ENCODE results near the gene KRTAP20-2. TPM values are rescaled to one million over a fixed set of nuclear protein-coding genes. Genes with fewer than 3 reads are reported as not detected.
A peak's percentile ranks its signal among the peaks of the same experiment; 100 is the strongest.

KRTAP20-2 gene
- total RNA-seq, 1 donor from 2014 or later = not detected

GRCh38 chr21:30674312-30674711 is 39.3 kb downstream of the KRTAP20-2 start:
- Mint-ChIP-seq H3K4me1 (ENCODE audit: low read depth, unreplicated experiment) (peaks cover 19% of the 10 kb centered on the region), H3K27ac (ENCODE audit: unreplicated experiment) (no peak overlapping the region), H3K36me3 (ENCODE audit: low read depth, unreplicated experiment) (no peaks in the 10 kb centered on the region), H3K27me3 (ENCODE audit: low read depth, unreplicated experiment) (no peaks in the 10 kb centered on the region), H3K9me3 (ENCODE audit: unreplicated experiment) (no peaks in the 10 kb centered on the region), H3K4me3 (ENCODE audit: unreplicated experiment) (no peak overlapping the region)
- Histone ChIP-seq H3K79me2 (ENCODE audit: insufficient read depth, low read length) (no peaks in the 10 kb centered on the region), H3K27me3 (ENCODE audit: insufficient read depth, low read length) (no peaks in the 10 kb centered on the region), H4K20me1 (ENCODE audit: insufficient read depth, low read length) (no peaks in the 10 kb centered on the region), H3K4me1 (ENCODE audit: insufficient read depth, low read length) (no peaks in the 10 kb centered on the region), H2AFZ (ENCODE audit: low read depth, low read length) (no peak overlapping the region), H3K9ac (ENCODE audit: low read length) (no peak overlapping the region), H3K4me3 (ENCODE audit: insufficient read depth, low read depth, low read length) (no peak overlapping the region), H3K4me2 (ENCODE audit: low read length) (no peak overlapping the region), H3K9me3 (ENCODE audit: insufficient read depth, low read depth, low read length) (peaks cover 4% of the 10 kb centered on the region), H3K27ac (ENCODE audit: low read depth, low read length) (no peak overlapping the region), H3K36me3 (ENCODE audit: insufficient read depth, low read length) (no peaks in the 10 kb centered on the region)
- TF ChIP-seq CTCF (IDR thresholded peaks at IDR 0.05; ENCODE audit: insufficient read depth, low read depth, low read length) (no peak), EZH2 (IDR thresholded peaks at IDR 0.05; ENCODE audit: insufficient read depth, low read length) (no peak)
- no peak for DNase-seq (ENCODE audit: low read depth)
- no peak for FAIRE-seq

GRCh38 chr21:30676737-30677136 is 41.7 kb downstream of the KRTAP20-2 start:
- no peak overlapping the region for H3K4me3 Mint-ChIP-seq (ENCODE audit: unreplicated experiment)
- FAIRE-seq (no peak), DNase-seq (ENCODE audit: low read depth) (no peak)
- H3K27me3 ChIP-seq (ENCODE audit: insufficient read depth, low read length) = no peaks in the 10 kb centered on the region
- no peak overlapping the region for H3K4me3 ChIP-seq (ENCODE audit: insufficient read depth, low read depth, low read length)
- TF ChIP-seq CTCF (IDR thresholded peaks at IDR 0.05; ENCODE audit: insufficient read depth, low read depth, low read length) = no peak
- TF ChIP-seq EZH2 (IDR thresholded peaks at IDR 0.05; ENCODE audit: insufficient read depth, low read length) = no peak
- no peak overlapping the region for H3K4me2 ChIP-seq (ENCODE audit: low read length)
- no peak overlapping the region for H2AFZ ChIP-seq (ENCODE audit: low read depth, low read length)
- H4K20me1 ChIP-seq (ENCODE audit: insufficient read depth, low read length) = no peaks in the 10 kb centered on the region
- H3K27me3 Mint-ChIP-seq (ENCODE audit: low read depth, unreplicated experiment) = no peaks in the 10 kb centered on the region
- no peaks in the 10 kb centered on the region for H3K36me3 Mint-ChIP-seq (ENCODE audit: low read depth, unreplicated experiment)
- H3K79me2 ChIP-seq (ENCODE audit: insufficient read depth, low read length) = no peaks in the 10 kb centered on the region
- H3K27ac ChIP-seq (ENCODE audit: low read depth, low read length) = no peak overlapping the region
- H3K36me3 ChIP-seq (ENCODE audit: insufficient read depth, low read length) = no peaks in the 10 kb centered on the region
- no peaks in the 10 kb centered on the region for H3K9me3 Mint-ChIP-seq (ENCODE audit: unreplicated experiment)
- peaks cover 19% of the 10 kb centered on the region for H3K4me1 Mint-ChIP-seq (ENCODE audit: low read depth, unreplicated experiment)
- H3K9ac ChIP-seq (ENCODE audit: low read length) = no peak overlapping the region
- H3K27ac Mint-ChIP-seq (ENCODE audit: unreplicated experiment) = peak overlapping the region; percentile 36
- no peaks in the 10 kb centered on the region for H3K4me1 ChIP-seq (ENCODE audit: insufficient read depth, low read length)
- no peaks in the 10 kb centered on the region for H3K9me3 ChIP-seq (ENCODE audit: insufficient read depth, low read depth, low read length)

- no peaks in the 10 kb centered on the region for H3K9me3 ChIP-seq (ENCODE audit: insufficient read depth, low read depth, low read length)
- H4K20me1 ChIP-seq (ENCODE audit: insufficient read depth, low read length) = no peaks in the 10 kb centered on the region
- Mint-ChIP-seq H3K9me3 (ENCODE audit: unreplicated experiment) (no peaks in the 10 kb centered on the region), H3K4me1 (ENCODE audit: low read depth, unreplicated experiment) (peaks cover 16% of the 10 kb centered on the region), H3K27ac (ENCODE audit: unreplicated experiment) (no peak overlapping the region), H3K4me3 (ENCODE audit: unreplicated experiment) (no peak overlapping the region), H3K36me3 (ENCODE audit: low read depth, unreplicated experiment) (no peaks in the 10 kb centered on the region), H3K27me3 (ENCODE audit: low read depth, unreplicated experiment) (no peaks in the 10 kb centered on the region)
- FAIRE-seq = no peak
- H3K9ac ChIP-seq (ENCODE audit: low read length) = no peak overlapping the region
- H3K79me2 ChIP-seq (ENCODE audit: insufficient read depth, low read length) = no peaks in the 10 kb centered on the region
- DNase-seq (ENCODE audit: low read depth) = no peak
- no peaks in the 10 kb centered on the region for H3K4me1 ChIP-seq (ENCODE audit: insufficient read depth, low read length)
- H3K27ac ChIP-seq (ENCODE audit: low read depth, low read length) = no peak overlapping the region
- H3K27me3 ChIP-seq (ENCODE audit: insufficient read depth, low read length) = no peaks in the 10 kb centered on the region
- no peak overlapping the region for H3K4me2 ChIP-seq (ENCODE audit: low read length)
- no peak overlapping the region for H2AFZ ChIP-seq (ENCODE audit: low read depth, low read length)
- no peaks in the 10 kb centered on the region for H3K36me3 ChIP-seq (ENCODE audit: insufficient read depth, low read length)
- TF ChIP-seq EZH2 (IDR thresholded peaks at IDR 0.05; ENCODE audit: insufficient read depth, low read length) = no peak
- H3K4me3 ChIP-seq (ENCODE audit: insufficient read depth, low read depth, low read length) = no peak overlapping the region
These were observed 45.6 kb downstream of the KRTAP20-2 start for GRCh38 chr21:30680586-30680985.

Data from astrocyte (in vitro differentiated cells and primary cell).